Stimulated activated CD8-positive, alpha-beta memory T cell treated with anti-CD3 and anti-CD28 coated beads, Interleukin-4, amount 100 ng/mL, for 1 hour (primary cell): Measurements from ENCODE around the gene PCSK6.
"Not testable (repeated sequence)": the region's sequence is repeated elsewhere in the genome, so short reads cannot be mapped to it uniquely, and the experiment has no call there.

ENCODE experiments used
- DNase-seq, 2 donors: peaks; one replicate each; pipeline ENCODE4 v3.0.0-alpha.2; 2020; ENCODE audit warnings: low read depth in 2 of 2, low spot score in 1 of 2

The PCSK6 gene

DNA sequence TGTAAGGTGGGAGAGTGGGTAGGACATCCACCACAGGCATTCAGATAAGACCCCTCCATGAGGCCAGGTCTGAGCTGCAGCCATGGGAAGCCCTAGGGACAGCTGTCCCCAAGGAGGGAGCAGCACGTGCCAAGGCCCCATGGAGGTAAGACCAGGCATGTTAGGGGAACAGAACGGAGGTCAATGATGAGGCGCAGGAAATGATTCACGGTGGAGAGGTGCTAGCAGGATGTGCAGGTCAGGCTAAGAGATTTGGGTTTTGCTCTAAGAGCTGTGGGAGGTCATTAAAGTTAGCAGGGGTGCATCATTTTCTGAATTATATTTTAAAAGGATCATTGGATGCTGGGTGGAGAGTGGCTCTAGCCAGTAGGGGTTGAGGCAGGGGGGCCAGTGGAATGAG, 128.1 kb downstream of the PCSK6 start:
- no peak for DNase-seq

DNA sequence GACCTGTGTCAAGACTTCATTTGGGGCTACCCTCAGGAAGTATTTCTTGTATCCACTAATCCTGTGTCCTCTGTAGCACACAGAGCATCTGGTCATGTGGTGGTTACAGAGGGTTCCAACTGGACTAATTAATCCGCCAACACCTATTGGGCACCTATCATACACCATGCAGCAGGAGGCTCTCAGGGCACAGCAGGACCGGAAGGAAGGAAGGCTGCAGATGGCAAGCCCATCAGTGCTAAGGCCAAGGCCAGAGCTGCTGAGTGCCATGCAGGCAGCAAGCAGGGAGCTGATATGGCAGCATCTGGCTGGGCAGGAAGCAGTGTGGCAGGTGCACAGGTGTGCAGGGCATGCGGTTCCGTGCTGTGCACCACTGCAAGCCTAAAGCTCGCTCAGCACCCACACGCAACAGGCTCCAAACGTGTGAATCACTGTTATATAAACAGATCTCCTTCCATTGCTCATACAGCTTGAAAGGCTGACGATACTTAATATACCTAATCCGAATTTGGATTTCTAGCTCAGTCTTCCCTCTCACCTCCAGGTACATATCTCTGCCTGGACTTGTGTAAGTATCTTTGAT, 130.1 kb downstream of the PCSK6 start:
- no peak for DNase-seq

DNA sequence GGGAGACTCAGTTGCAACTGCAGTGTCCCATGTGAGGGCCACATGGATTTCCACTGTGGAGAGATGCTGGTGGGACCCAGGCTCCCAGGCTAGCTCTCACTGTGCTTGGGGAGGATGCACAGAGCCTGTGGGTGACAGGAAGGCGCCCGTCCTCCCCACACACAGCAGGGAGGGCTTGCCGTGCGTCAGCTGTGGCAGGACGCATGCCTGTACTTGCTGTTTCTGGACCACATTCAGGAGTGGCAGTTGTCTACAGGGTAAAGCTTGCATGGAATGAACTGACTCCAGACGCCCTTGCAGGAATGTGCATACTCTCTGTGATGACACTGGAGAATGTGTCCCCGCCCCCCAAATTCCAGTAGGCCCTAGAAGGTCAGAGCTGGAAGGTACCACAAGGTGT, 130.6 kb downstream of the PCSK6 start:
- DNase-seq = no peak

DNA sequence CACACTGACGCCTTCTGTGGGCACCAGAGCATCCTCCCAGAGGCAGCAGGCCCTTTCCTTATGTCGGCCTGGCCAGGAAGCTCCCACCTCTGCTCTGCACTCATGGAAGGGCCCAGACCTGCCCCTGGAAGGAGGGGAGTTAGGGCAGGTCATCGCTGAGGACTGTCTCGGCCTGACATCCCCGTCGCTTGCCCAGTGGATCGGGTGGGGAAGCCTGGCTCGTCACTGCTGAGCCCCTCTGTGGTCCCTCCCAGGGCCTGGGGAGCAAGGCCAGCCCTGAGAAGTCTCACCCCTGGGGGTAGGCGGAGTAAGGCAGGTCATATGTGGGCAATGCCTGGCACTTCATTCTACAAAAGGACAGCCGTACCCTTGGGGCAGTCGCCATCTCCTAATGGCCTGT, 131.6 kb downstream of the PCSK6 start:
- no peak for DNase-seq

DNA sequence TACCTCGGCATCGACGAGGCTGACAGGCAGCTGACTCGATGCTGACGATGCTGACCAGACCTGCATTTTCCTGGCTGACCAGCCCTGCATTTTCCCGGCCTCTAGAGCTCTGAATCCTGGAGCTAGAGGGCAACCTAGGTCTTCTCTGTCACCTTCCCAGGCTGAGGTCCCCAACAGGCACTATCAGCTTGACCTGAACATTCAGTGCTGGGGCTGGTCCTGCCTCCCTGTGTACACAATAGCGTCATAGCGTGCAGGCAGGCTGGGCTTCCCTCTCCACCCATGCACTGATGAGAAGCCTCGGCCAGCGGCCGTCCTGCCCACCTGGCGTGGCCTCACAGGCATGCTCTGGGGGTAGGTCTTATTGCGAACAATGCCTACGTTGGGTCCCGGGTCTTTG, 132.2 kb downstream of the PCSK6 start:
- no peak for DNase-seq

DNA sequence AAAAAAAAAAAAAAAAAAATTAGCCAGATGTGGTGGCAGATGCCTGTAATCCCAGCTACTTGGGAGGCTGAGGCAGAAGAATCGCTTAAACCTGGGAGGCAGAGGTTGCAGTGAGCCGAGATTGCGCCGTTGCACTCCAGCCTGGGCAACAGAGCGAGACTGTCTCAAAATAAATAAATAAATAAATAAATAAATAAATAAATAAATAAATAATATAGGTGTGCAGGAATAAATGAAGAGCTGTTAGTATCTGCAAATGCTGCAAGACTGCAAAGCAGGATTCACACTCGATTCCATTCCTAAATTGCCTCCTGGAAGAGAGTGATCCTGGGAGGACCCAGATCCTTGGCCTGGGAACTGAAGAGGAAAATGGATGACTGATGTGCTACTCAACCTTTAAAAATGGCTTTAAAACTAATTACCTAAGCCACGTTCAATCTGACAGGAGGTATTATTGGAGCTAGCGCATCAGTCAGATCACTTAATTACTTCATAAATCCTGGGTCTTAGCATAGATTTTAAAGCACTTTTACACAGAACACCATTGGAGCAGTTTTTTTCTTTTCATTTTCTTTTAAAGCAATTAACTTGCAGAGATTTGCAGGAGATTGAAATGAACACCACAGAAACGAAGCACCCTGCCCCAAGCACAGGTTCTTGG, 132.9 kb downstream of the PCSK6 start:
- not testable (repeated sequence) for DNase-seq

DNA sequence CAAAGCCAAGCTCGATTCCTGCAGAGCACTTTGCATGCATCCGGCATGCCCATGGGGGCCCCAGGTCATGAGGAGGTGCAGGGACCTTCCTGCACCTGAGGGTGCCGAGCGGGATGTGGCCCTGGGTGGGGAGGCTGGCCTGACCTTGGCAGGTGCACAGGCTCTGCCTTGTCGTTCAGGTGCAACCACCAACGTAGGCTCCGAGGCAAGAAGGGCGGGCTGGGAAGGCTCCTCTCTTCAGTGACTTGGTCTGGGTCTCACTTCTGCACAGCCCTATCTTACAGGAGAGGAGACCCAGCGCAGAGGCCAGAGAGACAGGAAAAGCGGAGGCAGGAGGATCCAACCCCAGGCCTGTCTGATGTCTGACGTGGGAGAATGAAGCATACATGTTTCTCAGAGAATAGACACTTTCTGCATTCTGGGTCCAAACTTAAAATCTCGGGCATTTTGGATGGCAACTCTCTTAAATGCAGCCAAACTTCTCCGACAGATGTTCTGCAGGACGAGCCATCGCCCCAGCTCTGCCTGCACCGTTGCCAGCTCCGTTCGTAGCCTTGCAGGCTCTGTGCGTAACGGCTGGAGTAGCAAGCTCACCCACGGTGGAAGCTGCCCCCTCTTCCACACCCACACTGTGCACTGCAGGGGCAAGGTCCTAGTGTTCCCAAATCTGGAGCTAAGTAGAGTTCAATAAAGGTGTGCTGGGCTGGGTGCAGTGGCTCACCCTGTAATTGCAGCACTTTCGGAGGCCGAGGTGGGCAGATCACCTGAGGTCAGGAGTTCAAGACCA, 133.6 kb downstream of the PCSK6 start:
- DNase-seq = no peak

DNA sequence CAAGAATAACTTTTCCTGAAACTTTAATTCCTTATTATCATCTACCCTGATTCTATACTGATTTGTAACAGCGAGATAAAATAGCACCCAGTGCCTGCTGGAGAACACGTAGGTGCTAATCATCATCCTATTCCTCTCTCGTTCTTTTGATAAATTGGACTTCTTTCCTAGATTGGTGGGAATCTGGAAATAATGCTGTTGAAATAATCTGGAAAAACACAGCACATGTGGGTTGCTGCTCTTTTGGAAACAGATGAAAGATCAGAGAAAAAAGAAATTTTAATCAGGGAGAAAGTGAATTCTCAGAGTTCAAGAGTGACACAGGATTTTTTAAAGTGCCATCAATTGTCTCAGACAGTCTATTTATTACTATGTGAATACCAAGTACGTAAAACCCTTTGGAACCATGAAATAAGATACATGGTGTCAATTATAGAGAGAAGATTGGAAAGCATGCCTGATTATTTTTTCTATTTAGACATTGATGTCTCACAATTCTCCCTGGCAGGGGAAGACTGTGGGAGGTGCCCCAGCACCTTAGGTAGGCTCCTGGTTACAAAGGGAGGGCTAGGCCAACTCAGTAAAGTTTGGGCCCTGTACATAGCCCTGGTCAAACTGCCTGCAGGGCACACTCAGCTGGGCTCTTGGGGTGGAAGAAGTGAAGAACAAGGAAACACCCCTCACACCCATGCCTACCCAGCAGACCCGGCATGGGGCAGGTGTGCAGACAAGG, 134.4 kb downstream of the PCSK6 start:
- no peak for DNase-seq

DNA sequence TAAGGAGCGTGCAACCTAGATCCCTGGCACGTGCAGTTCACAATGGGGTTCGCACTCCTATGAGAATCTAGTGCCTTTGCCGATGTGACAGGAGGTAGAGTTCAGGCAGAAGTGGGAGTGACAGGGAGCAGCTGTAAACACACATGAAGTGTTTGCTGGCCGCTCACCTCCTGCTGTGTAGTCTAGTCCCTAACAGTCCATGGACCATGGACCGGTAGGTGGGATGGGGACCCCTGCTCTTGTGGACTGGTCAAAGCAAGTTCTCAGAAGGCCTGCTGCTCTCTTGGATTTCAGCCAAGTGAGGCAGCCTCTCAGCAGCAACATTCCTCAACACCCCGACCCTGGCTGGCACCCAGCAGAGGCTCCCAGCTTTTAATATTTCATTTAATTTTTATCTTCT, 136.3 kb downstream of the PCSK6 start:
- DNase-seq = no peak

DNA sequence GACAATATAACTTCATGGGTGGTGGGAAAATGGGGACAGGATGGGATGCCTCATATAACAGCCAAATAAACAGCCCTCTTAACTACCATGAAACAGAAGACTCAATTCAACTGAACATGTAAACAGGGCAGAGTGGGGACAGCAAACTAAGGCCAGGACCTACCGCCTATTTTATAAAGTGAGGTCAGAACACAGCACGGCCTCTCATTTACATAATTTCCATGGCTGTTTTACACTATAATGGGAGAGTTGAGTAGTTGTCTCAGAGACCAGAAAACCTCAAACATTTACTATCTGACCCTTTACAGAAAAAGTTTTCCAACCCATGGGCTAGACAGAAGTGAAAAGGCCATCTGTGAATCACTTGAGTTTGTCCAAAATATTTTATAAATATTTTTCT, 137.8 kb downstream of the PCSK6 start:
- no peak for DNase-seq

DNA sequence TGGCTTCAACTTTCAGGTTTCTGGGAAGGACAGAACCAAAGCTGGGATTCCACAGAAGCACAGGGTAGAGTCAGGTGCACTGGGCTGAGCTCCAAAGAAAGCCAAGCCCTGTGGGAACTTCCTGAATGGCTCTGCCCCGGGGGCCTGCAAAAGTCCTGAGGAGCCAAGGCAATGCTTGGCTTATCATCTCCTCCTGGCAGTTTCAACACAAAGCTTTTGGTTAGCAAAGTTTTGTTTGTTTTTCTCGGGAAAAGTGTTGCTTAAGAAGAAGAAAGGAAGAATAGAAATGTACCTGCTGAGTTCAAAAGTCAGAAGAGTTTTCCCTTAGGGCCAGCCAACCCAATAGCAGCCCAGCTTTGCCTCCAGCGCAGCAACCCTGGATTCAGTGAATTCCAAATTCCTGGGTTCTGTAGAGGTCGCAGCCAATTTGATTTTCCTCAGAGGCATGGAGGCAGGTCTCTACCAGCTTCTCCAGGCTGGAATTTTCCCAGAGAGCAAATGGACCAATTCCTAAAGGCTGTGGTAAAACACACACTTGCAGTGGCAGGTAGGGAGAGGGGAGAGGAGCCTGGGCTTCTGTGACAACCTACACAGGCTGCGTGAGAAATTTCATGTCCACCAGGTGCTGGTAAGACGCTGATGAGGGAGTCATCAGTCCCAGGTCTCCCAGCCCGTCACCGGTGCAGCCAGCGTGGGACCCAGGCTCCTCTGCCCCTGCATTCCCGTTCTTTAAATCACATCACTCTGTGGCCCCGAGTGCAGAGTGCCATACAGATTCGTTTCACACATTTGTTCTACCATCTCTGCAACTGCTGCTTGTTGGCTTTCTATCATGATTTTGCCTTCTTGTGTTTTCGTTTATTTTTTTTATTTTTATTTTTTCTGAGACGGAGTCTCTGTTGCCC, 140.2 kb downstream of the PCSK6 start:
- no peak for DNase-seq

DNA sequence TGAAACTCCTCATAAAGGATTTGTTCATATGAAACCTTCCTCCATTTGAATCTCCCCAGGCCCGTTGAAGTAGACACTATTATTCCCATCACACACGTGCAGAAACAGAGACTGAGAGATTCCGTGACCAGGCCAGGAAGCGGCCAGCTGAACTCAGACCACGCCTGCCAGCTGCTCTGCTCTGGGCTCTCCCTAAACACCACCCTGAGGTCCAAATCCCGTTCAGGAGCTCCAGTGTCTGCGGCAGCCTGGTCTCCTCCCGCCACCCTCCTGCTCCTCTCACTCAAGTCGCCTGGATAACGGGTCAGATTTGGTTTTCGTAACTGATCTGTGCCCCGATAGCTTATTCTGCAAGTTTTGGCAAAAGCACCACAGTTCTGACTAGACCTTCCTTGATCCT, 140.9 kb downstream of the PCSK6 start:
- DNase-seq = no peak

DNA sequence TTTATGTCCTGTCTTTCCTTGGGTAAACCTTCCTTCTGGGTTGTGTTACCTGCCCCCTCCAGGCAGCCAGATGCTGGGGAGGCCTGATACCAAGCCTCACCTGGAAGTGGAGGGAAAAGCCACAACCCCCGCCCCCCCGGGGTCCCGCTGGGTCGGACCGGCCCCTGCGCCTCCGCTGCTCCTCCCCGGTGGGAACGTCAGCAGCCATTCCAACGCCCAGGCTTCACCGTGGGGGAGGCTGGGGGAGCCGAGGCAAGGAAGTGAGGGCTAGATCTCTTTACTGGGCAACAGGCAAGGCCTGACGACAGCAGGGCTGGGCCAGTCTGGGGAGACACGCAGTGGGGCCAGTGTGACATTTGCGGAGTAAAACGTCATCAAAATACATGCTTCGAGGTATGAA, 141.5 kb downstream of the PCSK6 start:
- DNase-seq = no peak

DNA sequence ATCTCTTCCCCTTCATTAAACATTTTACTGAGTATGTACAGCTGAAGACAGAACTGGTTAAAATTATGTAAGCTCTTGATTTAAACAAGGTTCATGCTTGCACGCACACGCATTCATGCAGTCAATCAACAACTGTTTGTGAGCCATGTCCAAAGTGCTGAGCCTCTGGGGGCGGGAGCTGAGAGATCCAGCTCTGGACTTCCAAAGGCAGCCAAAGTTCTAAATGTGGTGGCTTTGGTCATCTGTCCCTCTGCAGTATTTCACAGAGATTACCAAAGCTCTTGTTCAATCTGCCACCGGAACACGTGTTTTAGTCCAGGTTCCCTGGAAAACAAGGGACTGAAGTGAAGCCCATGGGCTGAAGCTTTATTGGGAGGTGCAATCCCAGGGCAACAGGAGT, 142.1 kb downstream of the PCSK6 start:
- DNase-seq = no peak

DNA sequence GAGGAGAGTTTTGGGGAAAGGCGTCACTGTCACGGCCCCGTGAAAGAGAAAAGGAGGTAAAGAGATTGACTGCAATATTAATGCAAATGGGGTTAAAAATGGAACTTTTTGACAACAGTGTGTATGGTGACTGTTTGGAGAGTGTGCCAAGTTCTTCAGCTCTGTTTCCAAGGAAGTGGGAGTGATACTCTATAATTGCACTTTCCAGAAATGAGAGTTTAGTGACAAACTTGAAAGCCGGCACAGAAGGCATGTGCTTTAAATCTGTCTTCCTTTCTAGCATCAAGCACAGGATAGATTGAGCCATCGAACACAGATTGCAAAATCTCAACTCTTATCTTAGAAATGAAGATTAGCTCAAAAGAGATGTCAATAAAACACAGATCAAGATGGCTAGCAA, 142.6 kb downstream of the PCSK6 start:
- no peak for DNase-seq

DNA sequence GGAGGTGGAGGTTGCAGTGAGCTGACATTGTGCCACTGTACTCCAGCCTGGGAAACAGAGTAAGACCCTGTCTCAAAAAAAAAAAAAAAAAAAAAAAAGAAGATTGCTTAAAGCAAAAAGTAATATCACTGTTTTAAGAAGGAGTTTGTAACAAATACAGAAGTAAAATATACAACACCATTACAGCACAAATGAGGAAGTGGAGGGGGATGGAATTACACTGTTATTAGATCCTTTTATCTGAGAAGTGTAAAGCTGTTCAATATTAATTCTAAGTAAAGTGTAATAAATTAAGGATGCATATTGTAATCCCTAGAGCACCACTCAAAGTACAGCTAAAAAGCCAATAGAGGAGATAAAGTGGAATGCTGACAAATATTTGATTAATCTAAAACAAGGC, 147.5 kb downstream of the PCSK6 start:
- no peak for DNase-seq

DNA sequence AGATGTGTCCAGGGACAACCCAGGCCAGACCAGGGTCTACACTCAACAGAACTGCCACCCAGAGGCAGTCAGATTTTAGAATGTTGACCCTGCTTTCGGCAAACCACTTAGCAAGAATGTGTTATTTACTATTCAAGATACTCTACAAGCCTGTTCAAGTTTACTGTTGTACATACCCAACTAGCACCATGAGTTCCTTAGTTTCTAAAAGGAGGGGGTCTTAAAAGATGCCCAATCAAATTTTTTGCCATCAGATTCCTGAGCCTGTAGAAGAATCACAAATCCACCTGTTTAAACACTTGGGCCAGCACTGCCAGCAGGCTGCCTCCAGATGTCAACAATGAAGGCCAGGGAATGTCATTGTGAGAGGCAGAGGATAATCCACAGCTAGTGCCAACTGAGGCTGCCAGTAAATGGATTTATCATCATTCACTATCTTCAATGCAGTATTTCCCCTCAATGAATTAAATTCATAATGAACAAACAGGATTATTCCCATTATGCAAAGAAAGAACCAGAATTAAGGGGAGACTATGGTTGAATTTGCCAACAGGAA, 150.9 kb downstream of the PCSK6 start:
- DNase-seq = no peak

DNA sequence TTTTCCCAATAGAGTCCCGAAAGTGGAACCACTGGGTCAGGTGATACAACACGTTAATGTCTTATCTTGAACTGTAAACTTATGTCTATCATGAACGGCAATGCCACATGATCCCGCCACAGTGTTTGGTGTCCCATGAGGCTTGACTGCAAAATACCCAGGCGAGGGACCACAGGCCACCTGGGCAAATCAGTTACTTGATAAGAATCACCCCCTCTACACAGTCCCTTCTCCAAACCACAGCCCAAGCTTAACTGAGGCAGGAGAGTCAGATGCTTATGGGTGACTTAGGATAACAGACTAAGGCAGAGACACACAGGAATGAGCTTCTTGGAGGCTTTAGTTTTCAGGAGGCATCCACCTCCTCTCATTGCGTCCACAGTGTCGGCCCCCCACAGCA, 151.5 kb downstream of the PCSK6 start:
- DNase-seq = no peak

DNA sequence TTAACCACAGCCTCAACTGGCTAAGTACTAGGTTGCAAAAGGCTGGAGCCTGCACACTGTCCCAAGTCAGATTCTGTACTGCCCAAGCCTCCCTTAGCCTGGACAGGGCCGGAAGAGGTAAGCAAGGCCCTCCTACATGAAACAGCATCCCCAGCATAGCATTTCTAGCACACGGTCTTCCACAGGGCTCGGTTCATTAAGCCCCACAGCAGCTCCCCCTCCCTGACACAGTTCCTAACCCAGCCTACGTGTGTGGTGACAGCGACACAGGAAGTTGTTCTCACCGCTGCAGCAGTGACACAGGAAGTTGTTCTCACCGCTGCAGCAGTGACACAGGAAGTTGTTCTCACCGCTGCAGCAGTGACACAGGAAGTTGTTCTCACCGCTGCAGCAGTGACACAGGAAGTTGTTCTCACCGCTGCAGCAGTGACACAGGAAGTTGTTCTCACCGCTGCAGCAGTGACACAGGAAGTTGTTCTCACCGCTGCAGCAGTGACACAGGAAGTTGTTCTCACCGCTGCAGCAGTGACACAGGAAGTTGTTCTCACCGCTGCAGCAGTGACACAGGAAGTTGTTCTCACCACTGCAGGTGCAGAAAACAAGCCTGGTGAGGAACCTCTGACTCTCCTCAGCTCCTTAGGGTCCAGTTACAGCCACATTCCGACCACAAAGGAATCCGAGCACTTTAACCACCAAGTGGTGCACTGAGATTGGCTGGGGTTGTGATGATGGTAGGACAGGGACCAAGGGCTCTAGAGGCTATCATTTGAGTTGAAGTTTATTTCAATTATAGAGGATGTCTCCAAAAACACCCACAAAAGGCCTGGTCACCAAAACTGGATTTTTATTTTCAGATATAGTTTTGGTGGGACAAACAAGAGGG, 155.4 kb downstream of the PCSK6 start:
- peak in 1 of 2 donors; percentile 17 for DNase-seq

DNA sequence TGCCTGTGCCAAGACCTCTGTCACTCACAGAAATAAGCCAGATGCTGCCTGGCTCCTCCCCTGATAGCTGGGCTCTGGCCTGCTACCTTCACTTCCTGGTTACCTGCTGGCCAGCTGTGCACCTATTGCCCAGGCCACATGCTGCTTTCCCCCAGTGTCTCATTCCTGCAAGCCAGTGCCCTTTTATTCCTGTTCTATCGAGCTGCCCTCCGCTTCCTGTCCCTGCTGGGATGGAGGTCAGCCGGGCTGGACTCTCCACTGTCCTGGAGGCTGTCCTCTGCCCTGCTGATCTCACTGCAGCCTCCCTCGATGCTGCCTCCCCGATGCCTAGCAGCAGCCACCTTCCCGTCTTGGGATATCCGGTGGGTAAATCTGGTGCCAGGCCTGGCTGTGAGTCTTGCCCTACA, 157.4 kb downstream of the PCSK6 start:
- DNase-seq = no peak
